22Rv1 (cell line): Measurements from ENCODE around the gene MTOR.

Experiments used
- CTCF ChIP-seq: fragments of 450-650 bp; IDR thresholded peaks from 2 replicates; pipeline ENCODE4 v1.5.1; 2017; ENCODE audit warnings: mild to moderate bottlenecking
- ZFX ChIP-seq: fragments of 450-650 bp; IDR thresholded peaks from 2 replicates; pipeline ENCODE4 v1.6.1; 2017; ENCODE audit warnings: antibody characterized with exemption, borderline replicate concordance

DNA sequence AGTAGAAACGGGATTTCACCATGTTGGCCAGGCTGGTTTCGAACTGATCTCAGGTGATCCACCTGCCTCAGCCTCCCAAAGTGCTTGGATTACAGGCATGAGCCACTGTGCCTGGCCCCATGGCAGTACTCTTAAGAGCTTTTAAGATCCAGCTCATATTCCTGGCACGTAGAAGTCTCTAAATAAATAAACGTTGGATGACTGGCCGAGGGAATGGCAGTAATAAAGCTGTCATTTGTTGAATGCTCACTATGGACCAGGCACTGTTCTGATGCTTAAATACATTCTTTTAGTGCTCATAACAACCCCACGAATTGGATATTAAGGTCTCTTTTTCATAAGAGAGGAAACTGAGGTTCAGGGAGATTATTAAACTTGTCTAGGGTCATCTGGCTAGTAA is 31.5 kb upstream of the MTOR start:
- TF ChIP-seq CTCF, result no peak
- TF ChIP-seq ZFX, result no peak
